Measurements from ENCODE around the gene MACF1. TPM values are rescaled to one million over a fixed set of nuclear protein-coding genes. Genes with fewer than 3 reads are reported as not detected.
A peak's percentile ranks its signal among the peaks of the same experiment; 100 is the strongest.

Gene MACF1
- total RNA-seq, 2 experiments from 2014 or later: 353 to 366 TPM

DNA sequence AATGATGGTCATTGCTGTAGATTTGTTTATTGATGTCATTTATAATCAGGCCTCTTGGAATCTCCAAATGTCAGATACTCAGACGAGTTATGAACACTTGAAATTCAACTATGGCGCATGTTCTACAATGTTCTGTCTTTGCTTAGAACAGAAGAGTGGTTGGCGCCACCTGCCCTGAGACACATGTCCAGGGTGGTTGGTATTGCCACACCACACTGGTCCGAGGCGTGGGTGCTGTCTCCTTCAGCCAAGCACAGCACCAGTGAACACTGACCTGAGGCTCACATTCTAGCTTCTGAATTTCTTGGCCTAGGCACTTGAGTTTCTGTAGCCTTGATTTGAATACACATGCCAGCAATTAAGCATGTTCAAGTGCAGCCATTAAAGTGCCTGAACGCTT lies 276.8 kb downstream of the MACF1 start:
- POLR2A ChIA-PET: interaction anchor here (0.6 to 0.7 kb wide), 2 partner anchors 10 to 856 kb away, joined by 3 read pairs; no protein-coding TSS in a partner anchor
- DNase-seq (no peak), ATAC-seq (no peak)
- Mint-ChIP-seq H3K4me3 (no peak overlapping the region), H3K27me3 (ENCODE audit: low read depth) (no peaks in the 10 kb centered on the region), H3K4me1 (ENCODE audit: low read depth) (no peaks in the 10 kb centered on the region), H3K27ac (no peak overlapping the region), H3K9me3 (ENCODE audit: insufficient read depth) (no peaks in the 10 kb centered on the region), H3K36me3 (ENCODE audit: low read depth) (peaks cover 57% of the 10 kb centered on the region)
- CTCF ChIA-PET: interaction anchor here (0.6 to 2.2 kb wide), 2 partner anchors 11 to 58 kb away, joined by 3 to 9 read pairs; no protein-coding TSS in a partner anchor

DNA sequence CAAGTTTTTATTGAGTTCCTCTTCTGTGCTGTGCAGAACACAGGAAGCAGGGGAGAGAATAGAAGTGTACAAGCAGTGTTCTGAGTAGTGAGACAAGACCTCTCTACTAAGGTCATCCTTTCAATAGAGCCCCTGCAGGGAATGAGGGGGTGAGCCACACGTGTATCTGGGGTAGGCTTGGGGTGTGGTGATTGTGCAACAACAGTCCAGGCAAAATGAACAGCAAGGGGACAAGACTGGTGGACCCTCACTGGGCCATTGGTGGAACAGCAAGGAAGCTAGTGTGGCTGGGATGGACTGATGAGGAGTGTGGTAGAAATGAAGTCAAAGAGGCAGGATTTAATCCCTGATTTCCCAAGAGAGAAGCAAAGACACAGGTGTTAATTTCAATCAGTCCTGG lies 278.8 kb downstream of the MACF1 start:
- no peaks in the 10 kb centered on the region for H3K4me1 Mint-ChIP-seq (ENCODE audit: low read depth)
- ChIA-PET CTCF (no interaction called here), POLR2A (no interaction called here)
- ATAC-seq (no peak), DNase-seq (no peak)
- no peak overlapping the region for H3K4me3 Mint-ChIP-seq
- peak overlapping the region; percentile 5 for H3K27ac Mint-ChIP-seq
- no peaks in the 10 kb centered on the region for H3K27me3 Mint-ChIP-seq (ENCODE audit: low read depth)
- H3K36me3 Mint-ChIP-seq (ENCODE audit: low read depth): peaks cover 62% of the 10 kb centered on the region
- H3K9me3 Mint-ChIP-seq (ENCODE audit: insufficient read depth): no peaks in the 10 kb centered on the region

DNA sequence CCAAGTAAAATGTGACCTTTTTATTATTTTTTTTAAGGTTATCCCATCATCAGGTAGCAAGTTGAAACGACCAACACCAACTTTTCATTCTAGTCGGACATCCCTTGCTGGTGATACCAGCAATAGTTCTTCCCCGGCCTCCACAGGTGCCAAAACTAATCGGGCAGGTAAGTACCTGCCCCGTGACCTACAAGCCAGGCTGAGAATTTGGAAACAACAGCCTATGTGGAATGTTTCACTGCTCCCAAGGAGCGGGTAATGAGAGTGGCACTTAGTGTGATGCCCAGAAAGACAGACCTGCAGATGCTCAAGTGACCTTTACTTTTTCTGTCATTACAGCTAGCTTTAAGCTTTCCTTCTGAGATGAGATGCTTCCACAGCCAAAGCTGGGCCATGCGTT lies 280.1 kb downstream of the MACF1 start:
- Mint-ChIP-seq H3K4me1 (ENCODE audit: low read depth) (no peaks in the 10 kb centered on the region), H3K27me3 (ENCODE audit: low read depth) (no peaks in the 10 kb centered on the region), H3K9me3 (ENCODE audit: insufficient read depth) (no peaks in the 10 kb centered on the region), H3K4me3 (no peak overlapping the region), H3K36me3 (ENCODE audit: low read depth) (peaks cover 55% of the 10 kb centered on the region), H3K27ac (no peak overlapping the region)
- POLR2A ChIA-PET: no interaction called here
- ATAC-seq (no peak), DNase-seq (no peak)
- CTCF ChIA-PET: interaction anchor here (1.1 kb wide), 1 partner anchor 55 kb away, joined by 3 read pairs; no protein-coding TSS in a partner anchor

DNA sequence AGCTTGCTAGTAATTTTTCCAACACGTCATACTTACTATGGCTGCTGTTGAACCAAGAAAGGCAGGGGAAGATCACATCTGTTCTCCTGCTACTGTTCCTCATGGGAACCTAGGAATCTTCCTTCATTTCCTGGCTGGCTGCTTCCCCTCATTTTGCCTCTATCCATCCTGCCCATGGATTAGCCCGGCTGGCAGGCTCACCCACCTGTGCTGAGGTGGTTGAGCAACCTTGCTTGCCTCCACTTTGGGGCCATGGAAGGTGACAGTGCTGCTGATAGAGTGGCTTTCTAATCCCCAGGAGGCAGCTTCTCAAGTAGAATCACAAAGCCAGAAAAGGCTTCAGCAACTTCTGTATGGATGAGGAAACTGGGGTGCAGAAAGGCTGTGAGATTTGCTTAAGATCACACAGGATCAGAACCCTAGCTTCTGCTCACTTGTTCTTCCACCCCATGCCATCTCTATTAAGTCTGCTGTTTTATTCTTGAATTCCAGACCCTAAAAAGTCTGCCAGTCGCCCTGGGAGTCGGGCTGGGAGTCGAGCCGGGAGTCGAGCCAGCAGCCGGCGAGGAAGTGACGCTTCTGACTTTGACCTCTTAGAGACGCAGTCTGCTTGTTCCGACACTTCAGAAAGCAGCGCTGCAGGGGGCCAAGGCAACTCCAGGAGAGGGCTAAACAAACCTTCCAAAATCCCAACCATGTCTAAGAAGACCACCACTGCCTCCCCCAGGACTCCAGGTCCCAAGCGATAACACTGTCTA lies 280.7 kb downstream of the MACF1 start:
- peaks cover 48% of the 10 kb centered on the region for H3K36me3 Mint-ChIP-seq (ENCODE audit: low read depth)
- no peak overlapping the region for H3K27ac Mint-ChIP-seq

DNA sequence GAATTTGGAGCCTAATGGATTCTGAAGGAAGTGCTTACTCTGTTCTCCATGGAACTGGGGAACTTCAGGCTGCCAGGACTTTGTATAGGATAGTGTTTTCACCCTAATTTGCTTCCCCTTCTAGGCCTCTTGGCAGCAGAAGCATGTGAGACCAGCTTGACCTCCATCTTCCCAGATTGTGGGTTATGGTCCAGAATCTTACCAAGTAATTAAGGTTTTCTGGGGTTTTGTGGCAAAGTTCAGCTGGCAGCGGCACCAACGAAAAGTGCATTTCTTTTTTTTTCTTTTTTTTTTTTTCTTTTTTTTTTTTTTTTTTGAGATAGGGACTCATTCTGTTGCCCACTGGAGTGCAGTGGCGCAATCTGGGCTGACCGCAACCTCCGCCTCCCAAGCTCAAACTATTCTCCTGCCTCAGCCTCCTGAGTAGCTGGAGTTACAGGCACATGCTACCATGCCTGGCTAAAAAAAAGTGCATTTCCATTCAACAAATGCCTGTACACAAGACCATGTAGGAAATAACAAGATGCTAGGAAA lies 283.6 kb downstream of the MACF1 start:
- Mint-ChIP-seq H3K27ac (no peak overlapping the region), H3K36me3 (ENCODE audit: low read depth) (peaks cover 30% of the 10 kb centered on the region), H3K4me3 (no peak overlapping the region), H3K9me3 (ENCODE audit: insufficient read depth) (no peaks in the 10 kb centered on the region), H3K27me3 (ENCODE audit: low read depth) (peaks cover 18% of the 10 kb centered on the region), H3K4me1 (ENCODE audit: low read depth) (peaks cover 10% of the 10 kb centered on the region)
- ATAC-seq (no peak), DNase-seq (no peak)
- ChIA-PET POLR2A (interaction anchor here (0.6 kb wide), 1 partner anchor 96 kb away, joined by 3 read pairs; no protein-coding TSS in a partner anchor), CTCF (interaction anchor here (1.3 to 1.4 kb wide), 2 partner anchors 51 to 295 kb away, joined by 3 to 6 read pairs; no protein-coding TSS in a partner anchor)

More for the DNA sequence above, 280.7 kb downstream of the MACF1 start:
- ATAC-seq: no peak
- H3K4me1 Mint-ChIP-seq (ENCODE audit: low read depth): no peaks in the 10 kb centered on the region
- DNase-seq: no peak
- peaks cover 1% of the 10 kb centered on the region for H3K27me3 Mint-ChIP-seq (ENCODE audit: low read depth)
- POLR2A ChIA-PET: no interaction called here
- no peaks in the 10 kb centered on the region for H3K9me3 Mint-ChIP-seq (ENCODE audit: insufficient read depth)
- CTCF ChIA-PET: interaction anchor here (1.1 to 1.2 kb wide), 2 partner anchors 54 to 173 kb away, joined by 3 read pairs; no protein-coding TSS in a partner anchor
- H3K4me3 Mint-ChIP-seq: no peak overlapping the region

DNA sequence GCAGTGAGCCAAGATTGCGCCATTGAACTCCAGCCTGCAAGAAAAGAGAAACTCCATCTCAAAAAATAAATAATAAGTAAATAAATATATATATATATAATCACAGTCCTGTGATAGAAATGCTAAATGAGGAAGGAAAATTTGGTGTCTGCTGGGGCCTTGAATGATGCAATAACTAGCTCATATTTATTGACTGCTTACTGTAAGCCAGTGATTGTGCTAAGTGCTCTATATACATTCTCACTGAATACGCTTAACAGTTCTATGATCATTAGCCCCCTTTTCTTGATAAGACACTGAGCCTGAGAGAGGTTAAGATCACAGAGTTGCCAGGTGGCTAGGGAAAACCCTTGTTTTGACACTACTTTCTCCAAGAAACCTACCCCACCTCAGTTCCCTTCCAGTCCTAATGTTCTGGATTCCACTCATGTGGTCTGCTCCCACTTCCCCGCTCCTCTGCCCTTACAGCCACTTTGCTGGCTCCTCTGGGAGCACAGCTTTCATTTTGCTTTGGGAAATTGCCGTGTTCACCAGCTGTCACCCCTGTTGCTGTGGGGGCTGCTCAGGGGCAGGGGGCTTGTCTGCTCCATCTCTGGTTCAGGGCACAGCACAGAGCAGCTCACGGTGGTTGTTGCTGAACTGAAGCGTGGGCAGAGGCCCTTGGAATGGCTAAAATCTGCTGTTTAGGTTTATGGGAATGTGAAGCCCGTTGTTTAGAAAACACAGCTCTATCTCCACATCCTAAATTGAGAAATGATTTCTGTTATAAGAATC lies 284.5 kb downstream of the MACF1 start:
- no peak for DNase-seq
- ATAC-seq: no peak
- H3K27ac Mint-ChIP-seq: no peak overlapping the region
- peaks cover 26% of the 10 kb centered on the region for H3K36me3 Mint-ChIP-seq (ENCODE audit: low read depth)
- H3K27me3 Mint-ChIP-seq (ENCODE audit: low read depth): peaks cover 25% of the 10 kb centered on the region
- H3K4me3 Mint-ChIP-seq: no peak overlapping the region
- ChIA-PET CTCF (interaction anchor here (0.6 to 1.9 kb wide), 4 partner anchors 50 to 296 kb away, joined by 3 to 8 read pairs (median 3); no protein-coding TSS in a partner anchor), POLR2A (interaction anchor here (0.6 kb wide), 1 partner anchor 97 kb away, joined by 3 read pairs; no protein-coding TSS in a partner anchor)
- H3K4me1 Mint-ChIP-seq (ENCODE audit: low read depth): peaks cover 10% of the 10 kb centered on the region
- no peaks in the 10 kb centered on the region for H3K9me3 Mint-ChIP-seq (ENCODE audit: insufficient read depth)

DNA sequence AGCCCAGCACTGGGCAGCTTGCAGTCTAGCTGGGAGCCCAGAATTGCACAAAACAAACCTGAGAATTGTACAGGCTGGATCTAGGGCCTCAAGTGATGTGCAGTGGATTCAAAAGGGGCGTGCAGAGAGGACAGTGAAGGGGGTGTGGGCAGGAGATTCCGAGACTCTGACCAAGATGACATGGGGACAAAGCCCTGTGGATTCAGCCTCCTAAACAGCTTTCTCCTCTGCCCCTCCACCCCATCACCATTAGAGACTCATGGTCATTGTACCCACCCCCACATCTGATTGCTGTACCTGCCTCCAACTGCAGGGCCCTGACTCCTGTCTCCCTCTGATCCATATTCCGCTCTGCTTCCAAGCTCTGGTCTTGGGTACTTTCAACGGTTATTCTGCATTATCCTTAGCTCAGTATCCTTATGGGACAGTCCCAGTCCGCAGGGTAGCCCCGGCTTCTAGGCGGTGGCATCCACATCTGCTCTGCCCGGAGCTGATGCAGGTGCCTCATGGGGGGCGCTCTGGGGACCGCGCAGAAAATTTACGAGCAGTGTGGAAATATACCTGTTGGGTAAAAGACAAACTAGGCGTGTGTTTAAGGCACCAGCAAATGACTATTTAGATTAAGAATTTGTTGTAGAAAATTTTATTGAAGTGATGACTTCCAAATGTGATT lies 285.2 kb downstream of the MACF1 start:
- H3K4me3 Mint-ChIP-seq: no peak overlapping the region
- H3K36me3 Mint-ChIP-seq (ENCODE audit: low read depth): peaks cover 22% of the 10 kb centered on the region
- H3K27me3 Mint-ChIP-seq (ENCODE audit: low read depth): peaks cover 31% of the 10 kb centered on the region
- H3K9me3 Mint-ChIP-seq (ENCODE audit: insufficient read depth): no peaks in the 10 kb centered on the region
- CTCF ChIA-PET: interaction anchor here (0.6 to 1.9 kb wide), 3 partner anchors 49 to 186 kb away, joined by 3 to 8 read pairs (median 3); no protein-coding TSS in a partner anchor
- DNase-seq (no peak), ATAC-seq (no peak)
- peaks cover 10% of the 10 kb centered on the region for H3K4me1 Mint-ChIP-seq (ENCODE audit: low read depth)
- POLR2A ChIA-PET: no interaction called here
- no peak overlapping the region for H3K27ac Mint-ChIP-seq

DNA sequence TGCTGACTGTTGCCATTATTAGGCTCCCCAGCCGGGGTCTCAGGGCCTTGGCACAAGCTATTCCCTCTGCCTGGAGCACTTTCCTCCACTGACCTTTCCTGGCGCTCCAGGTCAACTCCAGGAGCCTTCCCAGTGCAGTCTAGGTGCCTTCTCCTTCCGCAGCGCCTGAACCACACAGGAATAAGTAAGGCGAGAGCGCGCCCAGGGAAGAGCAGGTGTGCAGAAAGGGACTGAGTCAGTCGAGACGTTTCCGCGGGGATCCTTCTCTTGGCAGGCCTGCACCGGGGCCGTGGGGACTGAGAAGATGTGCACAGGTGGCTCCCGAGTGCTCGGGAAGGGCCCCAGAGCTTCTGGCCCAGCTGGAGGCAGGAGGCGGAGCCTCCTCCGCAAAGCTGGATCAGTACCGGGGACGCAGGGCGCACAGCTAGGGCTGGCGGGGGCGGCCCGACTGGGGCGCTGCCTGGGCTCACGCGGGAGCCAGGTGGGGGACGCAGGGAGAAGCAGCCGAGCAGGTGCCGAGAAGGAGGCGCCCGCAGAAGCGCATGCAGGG lies 286.2 kb downstream of the MACF1 start:
- ChIA-PET POLR2A (no interaction called here), CTCF (interaction anchor here (1.9 kb wide), 1 partner anchor 48 kb away, joined by 8 read pairs; no protein-coding TSS in a partner anchor)
- Mint-ChIP-seq H3K4me3 (peak overlapping the region; percentile 50), H3K36me3 (ENCODE audit: low read depth) (peaks cover 13% of the 10 kb centered on the region), H3K27me3 (ENCODE audit: low read depth) (peaks cover 31% of the 10 kb centered on the region), H3K4me1 (ENCODE audit: low read depth) (peaks cover 10% of the 10 kb centered on the region), H3K27ac (no peak overlapping the region), H3K9me3 (ENCODE audit: insufficient read depth) (no peaks in the 10 kb centered on the region)
- DNase-seq (peak; percentile 24), ATAC-seq (peak; percentile 28)

DNA sequence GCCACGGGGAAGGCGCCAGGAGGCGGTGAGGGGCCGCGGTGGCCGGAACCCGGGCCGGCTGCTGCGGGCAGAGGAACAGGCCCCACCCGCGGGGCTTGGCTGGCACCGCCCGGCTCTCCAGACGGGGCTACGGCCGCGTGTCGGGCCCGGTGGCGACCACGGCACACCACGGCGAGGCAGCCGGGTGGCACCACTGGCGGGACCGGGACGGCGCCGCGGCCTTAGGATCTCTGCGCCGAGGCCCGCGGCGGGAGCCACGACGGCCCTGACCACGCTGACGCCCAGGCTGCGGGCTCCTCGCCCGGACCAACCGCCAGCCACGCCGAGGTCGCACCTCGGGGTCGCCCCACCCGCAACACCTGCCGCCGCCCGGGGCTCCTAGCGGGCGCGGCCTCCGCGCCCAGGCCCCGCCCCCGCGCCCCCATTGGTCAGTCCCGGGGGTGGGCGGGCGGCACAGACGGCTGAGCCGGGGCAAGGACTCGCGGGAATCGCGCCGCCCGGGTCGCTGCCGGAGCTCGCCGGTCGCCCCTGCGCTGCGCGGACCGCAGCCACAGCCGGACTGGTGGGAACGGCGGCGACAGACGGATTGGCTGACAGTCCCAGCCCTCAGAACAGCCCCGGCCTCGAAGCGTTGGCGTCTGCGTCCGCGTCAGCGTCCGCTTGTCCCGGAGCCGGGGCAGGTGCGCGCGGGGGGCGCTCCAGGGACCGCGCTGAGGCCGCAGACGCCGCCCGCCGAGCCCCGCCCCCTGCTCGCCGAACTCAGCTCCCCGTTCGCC lies 286.8 kb downstream of the MACF1 start, which contains the start of gene BMP8A:
Gene BMP8A, plus strand, starts transcription at position 491 of the 776 bp plus-strand sequence. CDS start 356 bp downstream, outside the sequence.
- CTCF ChIA-PET: interaction anchor here (1.0 kb wide), 1 partner anchor 47 kb away, joined by 3 read pairs; no protein-coding TSS in a partner anchor

More for the DNA sequence above, 286.8 kb downstream of the MACF1 start, which contains the start of gene BMP8A:
- ATAC-seq (peak; percentile 94), DNase-seq (peak; percentile 77)
- Mint-ChIP-seq H3K4me1 (ENCODE audit: low read depth) (peaks cover 10% of the 10 kb centered on the region), H3K9me3 (ENCODE audit: insufficient read depth) (no peaks in the 10 kb centered on the region), H3K27ac (no peak within 1 kb of the TSS), H3K36me3 (ENCODE audit: low read depth) (peaks cover 10% of the 10 kb centered on the region), H3K27me3 (ENCODE audit: low read depth) (peaks cover 31% of the 10 kb centered on the region), H3K4me3 (peak within 1 kb of the TSS; percentile 50)
- POLR2A ChIA-PET: interaction anchor here (0.7 kb wide), 1 partner anchor 1200 kb away, joined by 3 read pairs; the partner anchor contains the start of gene NFYC

All from activated CD8-positive, alpha-beta T cell treated with anti-CD3 and anti-CD28 coated beads, Interleukin-2, amount 10 ng/mL, durations not matched to agents 7 days and 5 days (primary cell).